ENCODE measurements around the gene GPR62. TPM values are rescaled to one million over a fixed set of nuclear protein-coding genes. Genes with fewer than 3 reads are reported as not detected.

GPR62 gene
- total RNA-seq, 1 experiment from 2014 or later = not detected

DNA sequence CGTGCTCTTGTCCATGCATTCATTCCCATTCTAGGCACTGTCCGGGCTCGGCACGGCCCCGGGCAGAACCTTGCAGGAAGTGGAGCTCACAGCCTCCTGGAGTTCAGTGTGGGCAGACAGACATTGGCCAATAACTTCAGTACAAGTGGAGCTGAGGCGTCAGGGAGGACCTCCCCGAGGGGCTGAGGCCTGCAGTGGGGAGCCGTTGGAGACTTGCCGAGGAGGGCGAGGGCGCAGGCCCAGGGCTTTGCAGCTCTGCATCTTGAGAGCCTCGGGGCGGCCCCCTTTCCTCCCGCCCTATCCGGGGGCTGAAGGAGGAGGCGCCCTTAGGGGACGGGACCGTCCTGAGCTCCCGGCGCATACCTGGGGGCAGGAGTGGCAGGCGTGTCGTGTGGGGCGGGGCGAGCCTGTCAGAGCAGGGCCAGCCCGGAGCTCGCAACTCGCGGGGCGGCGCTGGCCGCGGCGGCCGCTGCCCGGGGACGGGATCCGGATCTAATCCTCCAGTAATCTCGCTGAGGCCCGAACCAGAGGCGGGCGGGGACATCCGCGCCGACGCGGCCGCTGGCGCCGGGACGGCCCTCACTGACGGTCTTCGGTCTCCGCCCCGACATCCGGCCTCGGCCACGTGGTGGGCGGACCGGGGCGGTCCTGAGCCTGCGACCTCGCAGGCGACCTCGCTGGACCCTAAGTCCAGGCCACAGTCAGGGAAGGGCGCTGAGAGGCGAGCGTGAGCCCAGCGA is 27.8 kb downstream of the GPR62 start, which contains the start of gene ACY1:
ACY1 (plus strand) TSS at position 698 of the 740 bp plus-strand sequence. CDS start 530 bp downstream, outside the sequence.
- CTCF ChIA-PET = interaction anchor here (0.5 to 3.9 kb wide), 16 partner anchors 9 to 1281 kb away, joined by 3 to 27 read pairs (median 4); partner anchors contain the start of genes ABHD14B and RRP9
- Mint-ChIP-seq H3K9me3 (ENCODE audit: unreplicated experiment) (no peaks in the 10 kb centered on the region), H3K27me3 (ENCODE audit: insufficient read depth, unreplicated experiment) (no peaks in the 10 kb centered on the region), H3K27ac (ENCODE audit: low read depth, unreplicated experiment) (peak within 1 kb of the TSS; percentile 98), H3K4me1 (ENCODE audit: insufficient read depth, unreplicated experiment) (peaks cover 25% of the 10 kb centered on the region), H3K36me3 (ENCODE audit: insufficient read depth, unreplicated experiment) (peaks cover 9% of the 10 kb centered on the region), H3K4me3 (ENCODE audit: unreplicated experiment) (peak within 1 kb of the TSS; percentile 87)
- POLR2A ChIA-PET = interaction anchor here (0.6 to 6.0 kb wide), 23 partner anchors 9 to 598 kb away, joined by 3 to 93 read pairs (median 5); partner anchors contain the start of genes ABHD14A, ABHD14B, DCAF1 and GLYCTK
- BruUV-seq (replicated peaks) = no TSS peak
- intact Hi-C loops (cut with micrococcal nuclease) = no loop called here
- TF ChIP-seq, protein P1, sequence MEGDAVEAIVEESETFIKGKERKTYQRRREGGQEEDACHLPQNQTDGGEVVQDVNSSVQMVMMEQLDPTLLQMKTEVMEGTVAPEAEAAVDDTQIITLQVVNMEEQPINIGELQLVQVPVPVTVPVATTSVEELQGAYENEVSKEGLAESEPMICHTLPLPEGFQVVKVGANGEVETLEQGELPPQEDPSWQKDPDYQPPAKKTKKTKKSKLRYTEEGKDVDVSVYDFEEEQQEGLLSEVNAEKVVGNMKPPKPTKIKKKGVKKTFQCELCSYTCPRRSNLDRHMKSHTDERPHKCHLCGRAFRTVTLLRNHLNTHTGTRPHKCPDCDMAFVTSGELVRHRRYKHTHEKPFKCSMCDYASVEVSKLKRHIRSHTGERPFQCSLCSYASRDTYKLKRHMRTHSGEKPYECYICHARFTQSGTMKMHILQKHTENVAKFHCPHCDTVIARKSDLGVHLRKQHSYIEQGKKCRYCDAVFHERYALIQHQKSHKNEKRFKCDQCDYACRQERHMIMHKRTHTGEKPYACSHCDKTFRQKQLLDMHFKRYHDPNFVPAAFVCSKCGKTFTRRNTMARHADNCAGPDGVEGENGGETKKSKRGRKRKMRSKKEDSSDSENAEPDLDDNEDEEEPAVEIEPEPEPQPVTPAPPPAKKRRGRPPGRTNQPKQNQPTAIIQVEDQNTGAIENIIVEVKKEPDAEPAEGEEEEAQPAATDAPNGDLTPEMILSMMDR (IDR thresholded peaks at IDR 0.05; ENCODE audit: unreplicated experiment) = no peak
- peak; percentile 87 for DNase-seq (ENCODE audit: unreplicated experiment)

DNA sequence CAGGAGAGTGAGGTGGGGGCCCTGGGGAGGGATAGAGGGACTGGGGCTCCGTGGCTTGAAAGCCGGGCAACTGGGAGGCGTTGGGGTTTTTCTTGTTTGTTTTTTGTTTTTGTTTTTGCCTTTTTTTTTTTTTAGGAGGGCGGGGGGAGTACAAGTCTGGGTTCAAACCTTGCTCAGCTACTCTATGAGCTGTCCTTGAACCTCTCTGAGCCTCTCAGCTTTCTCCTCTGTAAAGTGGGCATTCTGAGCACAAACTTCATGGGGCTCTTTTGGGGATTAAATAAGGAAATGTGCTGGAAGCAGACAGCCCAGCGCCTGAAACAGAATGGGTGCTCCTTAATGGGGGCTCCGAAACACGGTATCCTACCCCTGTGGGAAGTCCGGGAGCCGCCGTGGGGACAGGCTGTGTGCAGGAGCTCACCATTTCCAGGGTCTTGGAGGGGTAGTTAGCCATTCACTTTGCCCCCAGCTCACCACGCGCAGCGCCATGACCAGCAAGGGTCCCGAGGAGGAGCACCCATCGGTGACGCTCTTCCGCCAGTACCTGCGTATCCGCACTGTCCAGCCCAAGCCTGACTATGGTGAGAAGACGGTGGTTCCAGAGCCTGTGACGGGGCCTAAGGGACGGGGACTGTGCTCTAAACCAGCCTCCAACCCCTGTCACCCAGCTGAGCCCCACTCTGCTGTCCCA is 28.5 kb downstream of the GPR62 start:
- Mint-ChIP-seq H3K27ac (ENCODE audit: low read depth, unreplicated experiment) (peak overlapping the region; percentile 98), H3K4me3 (ENCODE audit: unreplicated experiment) (peak overlapping the region; percentile 87), H3K9me3 (ENCODE audit: unreplicated experiment) (no peaks in the 10 kb centered on the region), H3K4me1 (ENCODE audit: insufficient read depth, unreplicated experiment) (peaks cover 26% of the 10 kb centered on the region), H3K27me3 (ENCODE audit: insufficient read depth, unreplicated experiment) (no peaks in the 10 kb centered on the region), H3K36me3 (ENCODE audit: insufficient read depth, unreplicated experiment) (peaks cover 12% of the 10 kb centered on the region)
- intact Hi-C loops (cut with micrococcal nuclease) = no loop called here
- TF ChIP-seq, protein P1 (IDR thresholded peaks at IDR 0.05; ENCODE audit: unreplicated experiment) = no peak
- TSS peak; percentile 88 for BruUV-seq (replicated peaks)
- ChIA-PET POLR2A (interaction anchor here (0.6 to 6.0 kb wide), 16 partner anchors 8 to 599 kb away, joined by 3 to 93 read pairs (median 5); partner anchors contain the start of genes ABHD14A, ABHD14B, GLYCTK and MANF), CTCF (interaction anchor here (0.5 to 3.9 kb wide), 14 partner anchors 9 to 1280 kb away, joined by 3 to 27 read pairs (median 4); partner anchors contain the start of gene ABHD14B)
- no peak for DNase-seq (ENCODE audit: unreplicated experiment)

DNA sequence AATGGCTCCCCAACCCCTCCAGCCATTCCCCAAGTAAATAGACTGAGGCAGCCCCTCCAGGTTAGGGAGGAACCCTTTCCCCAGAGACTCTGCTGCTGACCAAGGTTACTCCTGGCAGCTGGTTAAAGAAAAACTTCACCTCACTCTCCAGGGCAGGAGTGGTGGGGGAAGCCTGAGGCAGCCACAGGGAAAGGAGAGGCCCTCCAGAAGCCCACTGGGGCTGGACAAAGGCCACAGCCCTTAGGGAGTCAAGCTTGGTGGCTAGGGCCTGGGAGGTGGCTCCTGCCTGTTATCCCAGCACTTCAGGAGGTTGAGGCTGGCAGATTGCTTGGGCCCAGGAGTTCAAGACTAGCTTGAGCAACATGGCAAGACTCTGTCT is 29.1 kb downstream of the GPR62 start:
- Mint-ChIP-seq H3K4me1 (ENCODE audit: insufficient read depth, unreplicated experiment) (peaks cover 31% of the 10 kb centered on the region), H3K9me3 (ENCODE audit: unreplicated experiment) (no peaks in the 10 kb centered on the region), H3K27me3 (ENCODE audit: insufficient read depth, unreplicated experiment) (no peaks in the 10 kb centered on the region), H3K4me3 (ENCODE audit: unreplicated experiment) (peak overlapping the region; percentile 87), H3K27ac (ENCODE audit: low read depth, unreplicated experiment) (peak overlapping the region; percentile 98), H3K36me3 (ENCODE audit: insufficient read depth, unreplicated experiment) (peaks cover 12% of the 10 kb centered on the region)
- no TSS peak for BruUV-seq (replicated peaks)
- no peak for DNase-seq (ENCODE audit: unreplicated experiment)
- ChIA-PET CTCF (interaction anchor here (0.6 to 3.9 kb wide), 10 partner anchors 8 to 253 kb away, joined by 3 to 27 read pairs (median 6); partner anchors contain the start of genes ABHD14B and RRP9), POLR2A (interaction anchor here (1.3 to 6.0 kb wide), 8 partner anchors 8 to 170 kb away, joined by 4 to 93 read pairs (median 34); partner anchors contain the start of genes ABHD14A, ABHD14B, PARP3 and PCBP4)
- intact Hi-C loops (cut with micrococcal nuclease) = no loop called here
- TF ChIP-seq, protein P1 (IDR thresholded peaks at IDR 0.05; ENCODE audit: unreplicated experiment) = no peak

All from MCF 10A (cell line).